Activated naive CD4-positive, alpha-beta T cell treated with anti-CD3 and anti-CD28 coated beads for 36 hours (primary cell): ENCODE data around the gene ALX4. TPM values are rescaled to one million over a fixed set of nuclear protein-coding genes. Genes with fewer than 3 reads are reported as not detected.

Experiments used
- CTCF ChIA-PET: fragments of 350-600 bp; sonication (Branson Sonifier 250); formaldehyde crosslinking; loops from one replicate; lab custom pipeline; 2021; ENCODE audit warnings: antibody characterized with exemption; lab: Charles Lee
- DNase-seq: peaks from one replicate; pipeline ENCODE4 v3.0.0-alpha.2; 2020
- H3K27ac Mint-ChIP-seq: one replicate; pipeline ENCODE4 v1.8.0; 2021; ENCODE audit warnings: mild to moderate bottlenecking, mixed read lengths
- H3K27me3 Mint-ChIP-seq: one replicate; pipeline ENCODE4 v1.8.0; 2021; ENCODE audit warnings: low read depth, mixed read lengths
- H3K36me3 Mint-ChIP-seq: one replicate; pipeline ENCODE4 v1.8.0; 2021; ENCODE audit warnings: low read depth, mixed read lengths
- H3K4me1 Mint-ChIP-seq: one replicate; pipeline ENCODE4 v1.8.0; 2021; ENCODE audit warnings: low read depth, mixed read lengths
- H3K4me3 Mint-ChIP-seq: one replicate; pipeline ENCODE4 v1.8.0; 2021; ENCODE audit warnings: mild to moderate bottlenecking, moderate library complexity, mixed read lengths
- H3K9me3 Mint-ChIP-seq: one replicate; pipeline ENCODE4 v1.8.0; 2021; ENCODE audit warnings: mixed read lengths
- intact Hi-C: fragments of 100-400 bp; cut with micrococcal nuclease; formaldehyde crosslinking; loops from one replicate; pipeline ENCODE4 v1.15.1; 2023
- total RNA-seq, 2 experiments: library from RNA; stranded (reverse); gene quantifications; one replicate each; pipeline ENCODE4 v1.2.3, GENCODE V29; 2021

ALX4 gene
- total RNA-seq, 2 experiments from 2014 or later: not detected

DNA sequence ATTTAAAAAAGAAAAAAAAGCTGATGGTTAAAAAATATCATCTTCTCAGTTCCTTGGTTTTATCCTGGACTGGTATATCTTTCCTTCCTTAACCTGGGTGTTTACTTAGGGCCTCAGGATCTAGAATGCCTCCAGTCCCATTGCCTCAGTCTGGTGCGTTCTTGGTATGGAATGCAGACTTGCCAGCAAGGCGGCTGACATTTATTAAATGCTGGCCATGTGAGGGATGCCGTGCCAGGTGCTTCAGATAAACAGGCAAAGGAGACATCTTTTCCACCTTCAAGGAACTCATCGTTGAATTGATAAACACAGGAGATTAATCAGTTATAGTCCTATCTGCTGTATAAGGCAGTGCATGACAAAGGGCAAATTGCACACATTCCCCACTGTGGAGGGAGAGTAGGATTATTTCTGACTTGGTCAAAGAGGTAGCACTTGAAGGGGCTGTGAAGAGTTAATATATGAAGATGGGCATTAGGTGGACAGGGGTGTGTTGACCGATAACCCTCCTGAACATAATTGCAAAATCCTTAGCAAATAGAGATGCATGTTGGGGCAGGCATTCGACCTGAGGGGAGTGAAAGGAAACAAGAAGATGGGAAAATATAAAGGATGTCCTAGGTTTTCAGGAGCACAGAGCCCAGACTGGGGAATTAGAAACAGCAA is 54.4 kb downstream of the ALX4 start:
- peaks cover 29% of the 10 kb centered on the region for H3K9me3 Mint-ChIP-seq
- no peak overlapping the region for H3K4me3 Mint-ChIP-seq
- H3K36me3 Mint-ChIP-seq: peaks cover 13% of the 10 kb centered on the region
- H3K27me3 Mint-ChIP-seq: no peaks in the 10 kb centered on the region
- CTCF ChIA-PET: interaction anchor here (1.2 kb wide), 1 partner anchor 50 kb away, joined by 5 read pairs; no protein-coding TSS in a partner anchor
- H3K4me1 Mint-ChIP-seq: peaks cover 3% of the 10 kb centered on the region
- DNase-seq: no peak
- no peak overlapping the region for H3K27ac Mint-ChIP-seq
- intact Hi-C loops: no loop called here

DNA sequence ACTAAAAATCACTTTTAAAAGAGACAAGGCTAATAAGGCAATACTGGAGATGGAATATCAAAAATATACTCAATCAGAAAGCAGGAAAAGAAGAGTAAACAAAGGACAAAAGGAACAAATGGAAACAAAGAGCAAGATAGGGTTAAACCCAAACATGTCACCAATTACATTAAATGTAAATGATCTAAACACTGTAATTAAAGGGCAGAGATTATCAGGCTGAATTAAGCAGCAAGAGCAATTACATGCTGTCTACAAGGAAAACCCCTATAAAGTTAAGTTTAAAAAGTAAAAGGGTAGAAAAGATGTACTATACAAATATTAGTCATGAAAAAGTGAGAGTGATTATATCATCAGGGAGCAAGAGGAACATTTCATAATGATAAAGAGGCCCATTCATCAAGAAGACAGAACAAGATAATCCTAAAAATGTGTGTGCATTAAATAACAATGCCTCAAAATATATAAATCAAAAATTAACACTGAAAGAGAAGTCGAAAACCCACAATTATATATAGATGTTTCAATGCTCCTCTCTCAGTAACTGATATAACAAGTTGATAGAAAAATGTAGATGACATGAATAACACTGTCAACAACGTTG is 56.8 kb downstream of the ALX4 start:
- intact Hi-C loops: no loop called here
- Mint-ChIP-seq H3K4me1 (peaks cover 3% of the 10 kb centered on the region), H3K27me3 (no peaks in the 10 kb centered on the region), H3K27ac (no peak overlapping the region), H3K4me3 (no peak overlapping the region), H3K36me3 (peaks cover 29% of the 10 kb centered on the region), H3K9me3 (peaks cover 29% of the 10 kb centered on the region)
- CTCF ChIA-PET: interaction anchor here (0.6 kb wide), 1 partner anchor 33 kb away, joined by 3 read pairs; no protein-coding TSS in a partner anchor
- DNase-seq: no peak

DNA sequence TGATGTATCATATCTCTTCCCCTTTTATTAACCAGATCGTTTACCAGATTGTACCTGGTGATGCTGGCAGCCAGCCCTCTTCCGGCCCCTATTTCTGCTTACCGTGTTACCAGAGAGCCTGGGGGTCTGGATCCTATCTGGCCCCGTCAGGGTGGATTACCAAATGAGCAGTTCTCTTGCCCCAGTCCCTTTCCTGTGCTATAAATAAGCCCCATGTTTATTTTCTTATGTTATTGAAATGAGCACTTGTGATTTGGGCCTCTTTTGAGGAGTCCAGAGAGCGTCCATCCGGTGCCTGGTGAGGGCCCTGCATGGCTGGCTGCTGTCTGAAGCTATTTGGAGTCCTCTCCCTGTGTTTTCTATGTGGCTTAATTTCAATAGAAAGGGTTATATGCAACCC is 59.5 kb downstream of the ALX4 start:
- no peaks in the 10 kb centered on the region for H3K4me1 Mint-ChIP-seq
- CTCF ChIA-PET: no interaction called here
- peaks cover 29% of the 10 kb centered on the region for H3K9me3 Mint-ChIP-seq
- H3K4me3 Mint-ChIP-seq: no peak overlapping the region
- peaks cover 34% of the 10 kb centered on the region for H3K36me3 Mint-ChIP-seq
- DNase-seq: no peak
- intact Hi-C loops: no loop called here
- H3K27me3 Mint-ChIP-seq: no peaks in the 10 kb centered on the region
- H3K27ac Mint-ChIP-seq: no peak overlapping the region

DNA sequence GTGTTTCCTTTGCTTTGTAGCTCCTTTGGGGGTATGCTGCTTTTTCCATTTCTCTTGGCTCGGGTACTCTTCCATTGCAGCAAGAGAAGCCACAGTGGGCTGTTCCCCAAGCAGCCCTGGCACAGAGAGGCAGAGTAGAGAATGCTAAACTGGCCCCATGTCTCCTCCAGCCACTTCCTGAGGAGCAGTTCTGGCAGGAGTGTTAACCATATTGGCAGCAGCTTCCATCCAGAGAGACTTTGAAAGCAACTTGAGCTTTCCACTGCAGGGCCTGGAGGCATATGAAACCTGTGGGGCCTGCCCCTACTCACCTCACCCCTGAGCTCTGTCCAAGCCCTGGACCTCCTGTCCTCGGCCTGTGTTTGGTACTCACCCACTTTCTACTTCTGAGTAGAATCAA is 61.8 kb downstream of the ALX4 start:
- peaks cover 22% of the 10 kb centered on the region for H3K9me3 Mint-ChIP-seq
- no peak overlapping the region for H3K4me3 Mint-ChIP-seq
- no peak overlapping the region for H3K27ac Mint-ChIP-seq
- CTCF ChIA-PET: interaction anchor here (1.0 kb wide), 1 partner anchor 28 kb away, joined by 3 read pairs; no protein-coding TSS in a partner anchor
- H3K27me3 Mint-ChIP-seq: no peaks in the 10 kb centered on the region
- intact Hi-C loops: no loop called here
- H3K36me3 Mint-ChIP-seq: peaks cover 49% of the 10 kb centered on the region
- no peaks in the 10 kb centered on the region for H3K4me1 Mint-ChIP-seq
- no peak for DNase-seq

DNA sequence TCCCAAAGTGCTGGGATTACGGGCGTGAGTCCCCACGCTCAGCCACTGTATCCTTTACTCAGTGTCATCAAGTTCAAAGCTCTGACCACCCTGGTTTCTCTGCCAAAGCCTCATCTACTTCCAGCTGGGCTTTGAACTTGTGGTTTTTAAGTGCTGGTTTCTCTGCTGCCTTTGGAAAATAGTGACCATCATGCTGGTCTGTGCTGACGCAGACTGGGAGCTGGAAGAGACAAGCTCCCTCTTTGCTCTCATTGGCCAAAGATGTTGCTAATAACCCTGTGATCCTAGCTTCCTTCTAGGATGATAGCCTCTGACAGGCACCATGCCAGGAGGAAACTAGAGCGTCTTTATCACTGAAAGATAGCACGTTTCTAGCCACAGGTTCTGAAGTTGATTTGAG is 62.4 kb downstream of the ALX4 start:
- Mint-ChIP-seq H3K9me3 (peaks cover 16% of the 10 kb centered on the region), H3K4me3 (no peak overlapping the region), H3K27me3 (no peaks in the 10 kb centered on the region), H3K27ac (no peak overlapping the region), H3K4me1 (no peaks in the 10 kb centered on the region), H3K36me3 (peaks cover 51% of the 10 kb centered on the region)
- no peak for DNase-seq
- CTCF ChIA-PET: interaction anchor here (1.0 kb wide), 1 partner anchor 27 kb away, joined by 3 read pairs; no protein-coding TSS in a partner anchor
- intact Hi-C loops: no loop called here

DNA sequence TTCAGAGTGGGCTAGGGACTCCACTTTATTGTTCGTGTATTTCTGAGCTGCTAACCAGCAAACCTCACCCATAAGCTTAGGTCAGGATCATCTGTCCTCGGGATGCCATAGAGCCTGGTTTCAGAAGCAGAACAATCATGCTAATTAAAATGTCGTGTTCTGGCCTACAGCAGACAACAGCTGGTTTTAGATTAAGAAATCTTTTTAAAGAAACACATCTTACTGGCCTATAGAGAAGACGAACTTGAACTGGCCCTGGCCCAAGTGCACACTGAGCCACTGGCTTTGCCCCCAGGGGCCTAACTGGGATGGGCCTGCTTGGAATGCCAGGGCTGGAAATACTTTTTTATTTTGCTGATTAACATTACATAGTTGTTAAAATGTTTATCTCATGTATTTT is 63.2 kb downstream of the ALX4 start:
- no peak overlapping the region for H3K27ac Mint-ChIP-seq
- H3K27me3 Mint-ChIP-seq: no peaks in the 10 kb centered on the region
- peaks cover 8% of the 10 kb centered on the region for H3K9me3 Mint-ChIP-seq
- H3K4me3 Mint-ChIP-seq: no peak overlapping the region
- peaks cover 47% of the 10 kb centered on the region for H3K36me3 Mint-ChIP-seq
- no peak for DNase-seq
- CTCF ChIA-PET: interaction anchor here (0.9 kb wide), 1 partner anchor 127 kb away, joined by 3 read pairs; no protein-coding TSS in a partner anchor
- intact Hi-C loops: no loop called here
- H3K4me1 Mint-ChIP-seq: no peaks in the 10 kb centered on the region

DNA sequence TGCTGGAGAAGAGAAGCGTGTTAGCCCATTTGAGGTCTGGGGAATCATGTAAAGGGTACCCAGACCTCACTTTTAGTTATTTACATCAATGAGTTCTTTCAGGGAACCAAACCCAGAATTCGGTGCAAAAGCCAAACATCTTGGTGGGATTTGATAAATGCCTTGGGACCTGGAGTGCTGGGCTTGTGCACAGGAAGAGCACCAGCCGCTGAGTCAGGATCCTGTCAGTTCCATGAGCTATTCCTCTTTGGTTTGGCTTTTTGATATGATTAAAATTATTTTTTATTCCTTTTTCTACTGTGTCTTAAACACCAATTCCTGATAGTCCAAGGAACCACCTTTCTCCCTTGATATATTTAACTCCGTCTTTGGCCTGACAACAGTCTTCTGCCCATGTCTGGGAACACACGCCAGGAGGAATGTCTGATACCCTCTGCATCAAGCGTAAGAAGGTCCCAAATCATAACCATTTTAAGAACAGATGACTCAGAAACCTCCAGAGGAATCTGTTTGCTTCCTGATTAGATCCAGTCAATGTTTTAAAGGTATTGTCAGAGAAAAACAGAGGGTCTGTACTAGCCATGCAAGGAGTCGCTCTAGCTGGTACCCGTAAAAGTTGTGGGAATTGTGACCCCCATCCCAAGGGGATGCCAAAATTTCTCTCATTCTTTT is 65.2 kb downstream of the ALX4 start:
- intact Hi-C loops: no loop called here
- H3K36me3 Mint-ChIP-seq: peaks cover 36% of the 10 kb centered on the region

DNA sequence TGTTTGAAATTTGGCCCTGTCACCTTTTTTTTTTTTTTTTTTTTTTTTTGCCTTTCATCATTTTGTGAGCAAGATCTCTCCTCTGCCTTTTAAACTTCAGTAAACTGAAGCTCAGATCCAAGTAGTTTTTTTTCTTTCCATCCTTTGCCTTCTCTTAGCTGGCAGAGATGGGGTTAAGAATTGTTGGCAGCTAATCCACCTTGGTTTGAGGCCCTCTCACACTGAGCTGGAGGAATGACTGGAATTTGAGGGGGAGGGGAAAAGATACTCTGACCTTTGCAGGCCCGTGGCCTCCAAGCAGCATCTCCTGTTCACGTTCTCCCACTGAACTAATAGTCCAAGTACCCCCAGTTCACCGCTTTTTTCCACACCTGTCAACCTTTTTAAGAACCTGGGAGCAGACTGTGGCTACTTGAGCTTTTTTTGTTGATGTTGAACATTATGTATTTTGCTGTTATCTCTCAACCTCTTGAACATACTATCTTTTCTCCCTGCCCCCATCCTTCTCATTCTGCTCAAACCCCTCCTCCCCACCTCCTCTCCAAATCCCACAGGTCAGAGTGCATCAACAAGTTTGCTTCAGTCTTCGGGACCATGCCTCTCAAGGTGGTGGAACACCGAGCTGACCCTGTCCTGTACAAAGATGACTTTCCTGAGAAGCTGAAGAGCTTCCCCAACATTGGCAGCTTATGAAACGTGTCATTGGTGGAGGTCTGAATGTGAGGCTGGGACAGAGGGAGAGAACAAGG is 66.2 kb downstream of the ALX4 start:
- H3K27me3 Mint-ChIP-seq: no peaks in the 10 kb centered on the region
- intact Hi-C loops: no loop called here
- DNase-seq: no peak
- CTCF ChIA-PET: interaction anchor here (0.7 to 1.4 kb wide), 2 partner anchors 72 to 110 kb away, joined by 3 read pairs; no protein-coding TSS in a partner anchor
- H3K36me3 Mint-ChIP-seq: peaks cover 32% of the 10 kb centered on the region
- no peak overlapping the region for H3K27ac Mint-ChIP-seq
- no peaks in the 10 kb centered on the region for H3K4me1 Mint-ChIP-seq
- no peak overlapping the region for H3K4me3 Mint-ChIP-seq
- H3K9me3 Mint-ChIP-seq: no peaks in the 10 kb centered on the region

More for the DNA sequence above, 65.2 kb downstream of the ALX4 start:
- no peak for DNase-seq
- no peaks in the 10 kb centered on the region for H3K27me3 Mint-ChIP-seq
- no peak overlapping the region for H3K27ac Mint-ChIP-seq
- CTCF ChIA-PET: interaction anchor here (1.4 kb wide), 1 partner anchor 111 kb away, joined by 3 read pairs; no protein-coding TSS in a partner anchor
- no peak overlapping the region for H3K4me3 Mint-ChIP-seq
- H3K4me1 Mint-ChIP-seq: no peaks in the 10 kb centered on the region
- H3K9me3 Mint-ChIP-seq: no peaks in the 10 kb centered on the region

DNA sequence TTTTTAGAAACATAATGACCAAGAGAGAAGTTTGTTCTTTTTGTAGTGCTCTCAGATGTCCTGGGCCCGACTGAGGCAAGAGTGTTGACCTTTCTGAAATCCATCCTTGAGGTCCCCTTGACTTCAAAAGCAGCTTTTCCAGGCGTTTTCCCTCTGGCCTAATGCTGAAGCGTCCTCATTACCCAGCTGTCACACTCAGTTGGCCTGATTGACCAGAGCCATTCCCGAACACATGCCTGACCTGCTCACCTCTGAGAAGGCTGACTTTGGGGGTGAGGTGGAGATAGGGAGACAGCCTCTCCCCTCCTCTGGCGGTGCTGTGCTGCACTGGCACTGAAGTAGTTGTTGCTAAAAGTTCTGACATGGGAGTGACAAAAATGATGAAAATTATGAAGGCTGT is 66.9 kb downstream of the ALX4 start:
- H3K4me1 Mint-ChIP-seq: no peaks in the 10 kb centered on the region
- no peaks in the 10 kb centered on the region for H3K9me3 Mint-ChIP-seq
- H3K4me3 Mint-ChIP-seq: no peak overlapping the region
- no peaks in the 10 kb centered on the region for H3K27me3 Mint-ChIP-seq
- intact Hi-C loops: no loop called here
- no peak overlapping the region for H3K27ac Mint-ChIP-seq
- H3K36me3 Mint-ChIP-seq: peaks cover 32% of the 10 kb centered on the region
- DNase-seq: no peak
- CTCF ChIA-PET: interaction anchor here (0.7 to 0.9 kb wide), 2 partner anchors 64 to 72 kb away, joined by 3 read pairs; no protein-coding TSS in a partner anchor

DNA sequence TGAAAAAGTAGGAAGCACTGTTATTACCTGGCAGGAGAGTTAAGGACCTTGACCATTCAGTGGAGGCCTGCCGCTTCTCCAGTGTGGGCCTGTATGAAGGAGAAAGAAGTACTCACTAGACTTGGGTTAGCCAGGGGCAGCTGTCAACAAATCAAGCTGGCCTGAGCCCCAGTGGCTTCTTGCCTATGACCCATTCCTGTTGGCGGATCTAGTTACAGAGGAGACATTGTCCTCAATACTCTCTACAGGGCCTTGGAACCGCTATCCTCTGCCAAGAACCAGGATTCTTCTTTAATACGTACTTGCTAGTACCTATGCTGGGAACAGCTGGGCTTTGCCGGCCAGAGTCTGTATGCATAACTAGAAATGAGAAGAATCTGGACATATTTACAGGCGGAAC is 68.1 kb downstream of the ALX4 start:
- no peak overlapping the region for H3K27ac Mint-ChIP-seq
- H3K4me3 Mint-ChIP-seq: no peak overlapping the region
- DNase-seq: no peak
- CTCF ChIA-PET: interaction anchor here (0.9 kb wide), 1 partner anchor 44 kb away, joined by 5 read pairs; no protein-coding TSS in a partner anchor
- intact Hi-C loops: no loop called here
- peaks cover 32% of the 10 kb centered on the region for H3K36me3 Mint-ChIP-seq
- no peaks in the 10 kb centered on the region for H3K9me3 Mint-ChIP-seq
- H3K4me1 Mint-ChIP-seq: no peaks in the 10 kb centered on the region
- no peaks in the 10 kb centered on the region for H3K27me3 Mint-ChIP-seq

DNA sequence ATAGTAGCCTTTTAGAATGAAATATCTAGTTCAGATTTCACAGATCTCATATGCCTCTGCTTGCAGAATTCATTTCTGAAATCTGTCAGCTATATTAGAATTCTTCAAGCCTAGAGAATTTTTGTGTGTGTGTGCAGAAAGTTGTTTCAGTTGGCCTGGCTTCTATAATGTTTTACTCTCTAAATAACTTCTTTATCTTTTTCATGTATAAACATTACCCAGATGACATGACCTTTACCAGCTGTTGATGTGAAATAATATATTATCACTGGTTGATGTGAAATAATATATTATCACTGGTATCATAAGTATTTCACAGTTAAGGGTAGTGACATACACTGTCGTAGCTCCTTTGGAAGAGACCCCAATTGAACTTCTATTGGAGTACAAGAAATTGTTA is 72.8 kb downstream of the ALX4 start:
- H3K4me1 Mint-ChIP-seq: no peaks in the 10 kb centered on the region
- no peaks in the 10 kb centered on the region for H3K9me3 Mint-ChIP-seq
- CTCF ChIA-PET: no interaction called here
- H3K27me3 Mint-ChIP-seq: no peaks in the 10 kb centered on the region
- H3K36me3 Mint-ChIP-seq: peaks cover 26% of the 10 kb centered on the region
- intact Hi-C loops: no loop called here
- H3K27ac Mint-ChIP-seq: no peak overlapping the region
- no peak overlapping the region for H3K4me3 Mint-ChIP-seq
- DNase-seq: no peak

DNA sequence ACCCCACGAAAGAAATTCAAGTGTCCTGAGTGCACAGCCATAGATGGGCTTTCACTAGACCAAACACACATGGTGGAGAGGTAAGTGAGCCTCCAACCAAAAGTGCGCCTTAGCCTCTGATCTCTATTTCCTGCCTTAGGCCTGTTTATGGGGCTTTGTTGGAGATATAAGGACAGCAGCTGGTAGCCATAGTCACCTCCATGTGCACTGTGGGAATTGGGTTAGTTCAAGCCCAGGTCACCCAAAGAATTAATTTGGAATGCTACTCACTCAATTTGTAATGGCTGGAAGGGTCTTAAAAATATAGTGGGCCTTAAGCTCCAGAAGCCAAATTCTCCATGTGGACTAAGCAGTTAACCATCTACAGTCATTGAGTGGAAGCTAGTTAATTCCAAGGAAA is 73.6 kb downstream of the ALX4 start:
- H3K27me3 Mint-ChIP-seq: no peaks in the 10 kb centered on the region

More for the DNA sequence above, 73.6 kb downstream of the ALX4 start:
- intact Hi-C loops: no loop called here
- no peaks in the 10 kb centered on the region for H3K4me1 Mint-ChIP-seq
- H3K27ac Mint-ChIP-seq: no peak overlapping the region
- H3K4me3 Mint-ChIP-seq: no peak overlapping the region
- no peaks in the 10 kb centered on the region for H3K9me3 Mint-ChIP-seq
- DNase-seq: no peak
- peaks cover 27% of the 10 kb centered on the region for H3K36me3 Mint-ChIP-seq
- CTCF ChIA-PET: no interaction called here
